Loucy (cell line): ENCODE measurements around the gene IGF2BP3.

ENCODE experiments used
- H2AFZ ChIP-seq: fragments of 200-600 bp; sonication (generic); 2 replicates; pipeline ENCODE4 v1.6.0; 2016; ENCODE audit warnings: antibody characterized with exemption, mild to moderate bottlenecking, low read length, moderate library complexity
- H3F3A ChIP-seq: fragments of 200-600 bp; 2 replicates; pipeline ENCODE4 v1.6.0; 2016; ENCODE audit warnings: antibody characterized with exemption, low read depth, mild to moderate bottlenecking
- H3K27me3 ChIP-seq: fragments of 200-600 bp; sonication (generic); 2 replicates; pipeline ENCODE4 v1.6.1; 2014; ENCODE audit warnings: low read length, mild to moderate bottlenecking; ENCODE audit not compliant: insufficient read depth, poor library complexity, severe bottlenecking
- H3K36me3 ChIP-seq: fragments of 200-600 bp; sonication (generic); 2 replicates; pipeline ENCODE4 v1.6.1; 2016; ENCODE audit warnings: low read length; ENCODE audit not compliant: insufficient read depth
- H3K4me1 ChIP-seq: fragments of 200-600 bp; sonication (generic); 2 replicates; pipeline ENCODE4 v1.5.1; 2014; ENCODE audit warnings: low read length, mild to moderate bottlenecking; ENCODE audit not compliant: insufficient read depth, poor library complexity, severe bottlenecking
- H3K4me2 ChIP-seq: fragments of 200-600 bp; sonication (generic); 2 replicates; pipeline ENCODE4 v1.6.0; 2014; ENCODE audit warnings: antibody characterized with exemption, low read length, low read depth, mild to moderate bottlenecking; ENCODE audit not compliant: poor library complexity, severe bottlenecking
- H3K4me3 ChIP-seq: fragments of 200-600 bp; sonication (generic); 2 replicates; pipeline ENCODE4 v1.5.1; 2014; ENCODE audit warnings: low read length, mild to moderate bottlenecking, mixed read lengths; ENCODE audit not compliant: poor library complexity, severe bottlenecking
- H3K79me2 ChIP-seq: fragments of 200-600 bp; sonication (generic); 2 replicates; pipeline ENCODE4 v1.6.1; 2014; ENCODE audit warnings: low read length; ENCODE audit not compliant: insufficient read depth
- H3K9ac ChIP-seq: fragments of 200-600 bp; sonication (generic); 2 replicates; pipeline ENCODE4 v1.6.0; 2014; ENCODE audit warnings: mild to moderate bottlenecking, low read depth, low read length, moderate library complexity; ENCODE audit not compliant: poor library complexity, severe bottlenecking
- H3K9me2 ChIP-seq: fragments of 200-600 bp; sonication (generic); replicated peaks from 2 replicates; pipeline ENCODE4 v1.6.1; 2016; ENCODE audit warnings: low read depth, low read length, mixed read lengths
- H3K9me3 ChIP-seq: fragments of 200-600 bp; sonication (generic); 2 replicates; pipeline ENCODE4 v1.6.1; 2014; ENCODE audit warnings: mild to moderate bottlenecking, antibody characterized with exemption, low read length, low read depth; ENCODE audit not compliant: insufficient read depth
- H4K20me1 ChIP-seq: fragments of 200-600 bp; sonication (generic); 2 replicates; pipeline ENCODE4 v1.6.0; 2014; ENCODE audit warnings: antibody characterized with exemption, low read length, mild to moderate bottlenecking; ENCODE audit not compliant: insufficient read depth, poor library complexity, severe bottlenecking
- CTCF ChIP-seq: fragments of 200-600 bp; sonication (generic); conservative IDR thresholded peaks from 2 replicates; pipeline ENCODE4 v1.5.1; 2014; ENCODE audit warnings: mild to moderate bottlenecking, antibody characterized with exemption, low read length
- EZH2phosphoT487 ChIP-seq: fragments of 200-600 bp; IDR thresholded peaks from 2 replicates; pipeline ENCODE4 v1.6.1; 2018; ENCODE audit warnings: antibody characterized with exemption, mild to moderate bottlenecking, moderate library complexity, borderline replicate concordance

IGF2BP3 gene

GRCh38 chr7:23419845-23420244 is 50.4 kb downstream of the IGF2BP3 start:
- no peaks in the 10 kb centered on the region for H3K4me1 ChIP-seq
- no peak overlapping the region for H2AFZ ChIP-seq
- H3K4me3 ChIP-seq = no peak overlapping the region
- no peaks in the 10 kb centered on the region for H4K20me1 ChIP-seq
- H3K4me2 ChIP-seq = no peak overlapping the region
- H3K9ac ChIP-seq = no peak overlapping the region
- H3K79me2 ChIP-seq = no peaks in the 10 kb centered on the region
- no peaks in the 10 kb centered on the region for H3K27me3 ChIP-seq
- no peaks in the 10 kb centered on the region for H3F3A ChIP-seq
- TF ChIP-seq CTCF (no peak), EZH2phosphoT487 (no peak)
- no peaks in the 10 kb centered on the region for H3K9me2 ChIP-seq
- H3K36me3 ChIP-seq = no peaks in the 10 kb centered on the region
- no peaks in the 10 kb centered on the region for H3K9me3 ChIP-seq

GRCh38 chr7:23419160-23419559 is 51.1 kb downstream of the IGF2BP3 start:
- Histone ChIP-seq H3K9ac (no peak overlapping the region), H3K4me2 (no peak overlapping the region), H3K36me3 (no peaks in the 10 kb centered on the region), H3K9me3 (no peaks in the 10 kb centered on the region), H3K27me3 (no peaks in the 10 kb centered on the region), H3F3A (no peaks in the 10 kb centered on the region), H3K79me2 (no peaks in the 10 kb centered on the region), H2AFZ (no peak overlapping the region), H3K4me1 (no peaks in the 10 kb centered on the region), H4K20me1 (no peaks in the 10 kb centered on the region), H3K4me3 (no peak overlapping the region), H3K9me2 (no peaks in the 10 kb centered on the region)
- TF ChIP-seq EZH2phosphoT487 (no peak), CTCF (no peak)

GRCh38 chr7:23418046-23418445 is 52.2 kb downstream of the IGF2BP3 start:
- H3F3A ChIP-seq = no peaks in the 10 kb centered on the region
- no peak overlapping the region for H3K9ac ChIP-seq
- H3K9me2 ChIP-seq = no peaks in the 10 kb centered on the region
- H3K9me3 ChIP-seq = no peaks in the 10 kb centered on the region
- no peaks in the 10 kb centered on the region for H3K4me1 ChIP-seq
- no peak overlapping the region for H3K4me2 ChIP-seq
- H3K36me3 ChIP-seq = no peaks in the 10 kb centered on the region
- H3K4me3 ChIP-seq = no peak overlapping the region
- no peak for TF ChIP-seq CTCF
- TF ChIP-seq EZH2phosphoT487 = no peak
- no peaks in the 10 kb centered on the region for H4K20me1 ChIP-seq
- no peaks in the 10 kb centered on the region for H3K27me3 ChIP-seq
- H2AFZ ChIP-seq = no peak overlapping the region
- no peaks in the 10 kb centered on the region for H3K79me2 ChIP-seq
